HL-60 (cell line): Measurements from ENCODE around the gene TMEM38A.

Source experiments
- POLR2AphosphoS5 ChIP-seq: IDR thresholded peaks from 2 replicates; pipeline ENCODE4 v1.6.1; 2012; ENCODE audit warnings: low read depth
- TF ChIP-seq, protein P1 (sequence below): IDR thresholded peaks from one replicate; pipeline ENCODE4 v1.5.1; 2011; ENCODE audit warnings: low read length, control low read depth, inconsistent platforms; ENCODE audit not compliant: insufficient read depth

DNA sequence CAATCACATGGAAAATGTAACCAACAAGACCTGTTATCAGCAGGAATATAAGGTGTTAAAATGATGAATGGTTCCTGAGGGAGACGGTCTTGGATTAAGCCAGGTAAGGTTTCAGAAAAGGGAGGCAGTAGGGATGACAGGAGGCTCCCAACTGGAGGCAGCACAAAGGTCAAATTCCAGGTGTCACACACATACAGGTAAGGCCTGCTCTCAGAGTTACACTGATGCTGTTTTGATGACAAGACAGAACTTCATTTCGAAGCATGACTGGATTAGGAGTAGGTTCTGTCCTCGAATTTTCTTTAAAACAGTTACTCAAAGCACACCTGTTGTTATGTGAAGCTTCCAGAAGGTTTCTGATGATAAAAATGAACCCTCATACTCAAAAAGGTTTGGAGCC, 40.4 kb upstream of the TMEM38A start:
- TF ChIP-seq, protein P1, sequence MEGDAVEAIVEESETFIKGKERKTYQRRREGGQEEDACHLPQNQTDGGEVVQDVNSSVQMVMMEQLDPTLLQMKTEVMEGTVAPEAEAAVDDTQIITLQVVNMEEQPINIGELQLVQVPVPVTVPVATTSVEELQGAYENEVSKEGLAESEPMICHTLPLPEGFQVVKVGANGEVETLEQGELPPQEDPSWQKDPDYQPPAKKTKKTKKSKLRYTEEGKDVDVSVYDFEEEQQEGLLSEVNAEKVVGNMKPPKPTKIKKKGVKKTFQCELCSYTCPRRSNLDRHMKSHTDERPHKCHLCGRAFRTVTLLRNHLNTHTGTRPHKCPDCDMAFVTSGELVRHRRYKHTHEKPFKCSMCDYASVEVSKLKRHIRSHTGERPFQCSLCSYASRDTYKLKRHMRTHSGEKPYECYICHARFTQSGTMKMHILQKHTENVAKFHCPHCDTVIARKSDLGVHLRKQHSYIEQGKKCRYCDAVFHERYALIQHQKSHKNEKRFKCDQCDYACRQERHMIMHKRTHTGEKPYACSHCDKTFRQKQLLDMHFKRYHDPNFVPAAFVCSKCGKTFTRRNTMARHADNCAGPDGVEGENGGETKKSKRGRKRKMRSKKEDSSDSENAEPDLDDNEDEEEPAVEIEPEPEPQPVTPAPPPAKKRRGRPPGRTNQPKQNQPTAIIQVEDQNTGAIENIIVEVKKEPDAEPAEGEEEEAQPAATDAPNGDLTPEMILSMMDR, result no peak
- no peak for TF ChIP-seq POLR2AphosphoS5
